Measurements from ENCODE around the gene CHERP.
"Not testable (repeated sequence)": the region's sequence is repeated elsewhere in the genome, so short reads cannot be mapped to it uniquely, and the experiment has no call there.

CHERP gene

DNA sequence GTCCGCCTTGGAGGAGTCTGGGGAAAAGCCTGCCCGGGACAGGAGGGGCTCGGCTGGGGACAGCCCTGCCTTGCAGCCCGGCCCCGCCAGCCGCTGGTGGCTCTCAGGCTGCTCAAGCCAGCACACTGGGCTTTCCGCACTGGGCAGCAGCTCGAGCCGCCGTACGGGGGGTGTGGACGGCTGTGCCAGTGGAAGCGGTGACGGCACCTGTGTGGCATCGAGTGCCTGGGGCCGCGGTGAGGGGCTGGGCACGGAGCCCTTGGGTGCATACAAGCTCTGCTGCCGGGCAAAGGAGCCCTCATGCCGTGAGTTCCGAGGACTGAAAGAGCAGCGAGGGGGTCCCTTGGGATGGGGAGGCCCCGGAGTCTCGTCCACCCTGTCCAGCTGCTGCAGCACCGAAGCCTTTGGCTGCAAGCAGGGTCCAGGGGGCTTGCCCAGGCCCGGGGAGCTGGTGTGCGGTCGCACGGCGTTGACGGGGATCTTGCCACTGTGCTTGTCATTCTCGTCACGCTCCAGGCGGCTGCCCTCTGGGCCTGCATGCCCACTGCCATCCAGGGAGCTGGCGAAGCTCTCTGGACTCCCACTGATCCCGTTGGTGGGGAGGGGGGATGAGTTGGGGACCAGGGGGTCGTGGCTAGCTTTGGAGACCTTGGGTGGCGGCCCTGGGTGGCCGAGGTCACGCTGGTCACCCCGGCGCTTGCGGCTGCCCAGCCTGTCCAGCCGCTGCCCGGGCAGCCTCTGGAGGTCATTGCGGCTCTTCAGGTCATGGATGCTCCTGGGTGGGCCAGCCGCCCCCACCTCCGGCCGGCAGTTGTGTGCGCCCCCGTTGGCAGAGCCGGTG, 34.7 kb upstream of the CHERP start:
- no peak for DNase-seq (ENCODE audit: low read depth in 2 of 2)

DNA sequence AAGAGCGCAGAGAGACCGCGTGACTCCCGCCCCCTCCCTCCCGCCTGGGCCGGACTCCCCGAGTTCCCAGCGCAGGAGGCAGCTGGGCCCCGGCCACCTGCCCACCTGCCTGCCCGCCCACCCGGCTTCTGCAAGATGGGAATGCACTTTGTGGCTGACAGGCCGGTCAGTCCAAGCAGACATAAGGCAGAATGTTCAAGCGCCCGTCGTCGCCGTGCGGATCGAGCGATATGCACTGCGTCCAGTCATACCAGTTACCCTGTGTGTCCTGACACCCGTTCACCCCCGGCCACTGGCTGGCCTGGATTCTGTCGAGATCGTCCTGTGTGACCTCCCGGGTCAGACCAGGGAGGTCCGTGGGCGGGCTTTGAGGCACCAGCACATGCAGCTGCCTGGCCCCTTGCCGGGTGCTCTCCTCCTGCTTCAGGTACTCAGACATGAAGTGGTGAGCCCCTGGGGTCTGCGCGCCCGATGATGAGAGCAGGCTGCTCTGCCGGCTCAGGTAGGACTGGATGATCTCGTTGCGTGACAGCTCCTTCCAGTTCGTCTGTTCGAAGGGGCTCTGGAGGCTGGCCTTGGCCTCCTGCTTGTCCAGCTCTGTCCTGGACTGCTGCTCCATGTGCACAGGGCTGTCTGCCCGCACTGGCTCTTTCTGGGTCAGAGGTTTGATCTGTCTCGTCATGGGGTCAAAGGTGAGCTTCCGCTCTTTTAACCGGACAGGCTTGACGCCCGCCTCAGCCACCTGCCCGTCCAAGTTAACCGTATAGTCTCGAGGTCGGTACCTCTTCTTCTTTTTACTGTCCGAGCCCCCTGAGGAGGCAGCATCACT, 33.8 kb upstream of the CHERP start:
- no peak for DNase-seq (ENCODE audit: low read depth in 2 of 2)

DNA sequence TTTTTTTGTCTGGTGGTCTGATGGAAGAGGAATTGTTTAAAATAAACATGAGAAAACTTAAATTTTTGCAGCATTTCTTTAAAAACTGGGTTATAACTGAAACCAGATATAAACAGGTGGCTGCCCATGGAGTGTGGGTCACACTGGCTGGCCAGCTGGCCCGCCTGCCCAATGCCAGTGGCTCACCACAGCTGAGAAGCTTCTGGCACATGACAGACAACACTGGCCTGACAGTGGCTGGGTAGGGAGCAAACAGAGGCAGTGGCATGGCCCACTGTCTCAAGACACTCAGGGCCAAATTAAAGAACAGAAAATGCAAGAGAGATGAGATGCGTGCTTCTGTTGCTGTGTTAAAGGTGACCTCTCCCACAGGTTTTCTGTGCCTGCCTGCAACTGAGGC, 33.0 kb upstream of the CHERP start:
- no peak for DNase-seq (ENCODE audit: low read depth in 2 of 2)

DNA sequence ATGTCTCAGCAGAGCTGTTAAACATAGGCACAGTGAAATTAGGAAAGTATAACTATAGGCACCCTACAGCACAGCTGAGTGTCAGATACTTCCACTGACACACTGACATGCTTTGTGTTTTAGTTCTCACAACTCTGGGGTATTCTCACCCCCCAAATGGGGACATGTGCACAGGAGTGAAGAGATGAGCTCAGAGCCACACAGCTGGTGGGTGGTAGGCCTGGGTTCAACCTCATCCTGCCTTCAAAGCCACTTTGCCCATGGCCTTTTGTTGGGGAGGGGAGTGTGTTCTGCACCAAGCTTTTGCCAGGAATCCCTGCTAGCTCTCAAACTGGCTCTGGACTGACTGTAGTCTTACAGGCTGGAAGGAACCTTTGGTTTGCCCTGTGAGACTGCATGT, 31.7 kb upstream of the CHERP start:
- DNase-seq (ENCODE audit: low read depth in 2 of 2), result no peak

DNA sequence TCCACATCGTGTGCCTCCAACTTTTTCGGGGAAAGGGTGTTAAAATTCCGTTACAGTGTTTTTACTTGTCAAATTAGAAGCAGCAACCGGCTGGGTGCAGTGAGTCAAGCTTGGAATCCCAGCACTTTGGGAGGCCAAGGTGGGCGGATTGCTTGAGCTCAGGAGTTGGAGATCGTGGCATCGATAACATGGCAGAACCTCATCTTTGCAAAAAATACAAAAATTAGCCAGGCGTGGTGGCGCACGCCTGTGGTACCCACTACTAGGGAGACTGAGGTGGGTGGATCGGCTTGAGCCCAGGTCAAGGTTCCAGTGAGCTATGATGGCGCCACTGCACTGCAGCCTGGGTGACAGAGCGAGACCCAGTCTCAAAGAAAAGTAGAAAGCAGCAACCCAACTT, 31.1 kb upstream of the CHERP start:
- no peak for DNase-seq (ENCODE audit: low read depth in 2 of 2)

DNA sequence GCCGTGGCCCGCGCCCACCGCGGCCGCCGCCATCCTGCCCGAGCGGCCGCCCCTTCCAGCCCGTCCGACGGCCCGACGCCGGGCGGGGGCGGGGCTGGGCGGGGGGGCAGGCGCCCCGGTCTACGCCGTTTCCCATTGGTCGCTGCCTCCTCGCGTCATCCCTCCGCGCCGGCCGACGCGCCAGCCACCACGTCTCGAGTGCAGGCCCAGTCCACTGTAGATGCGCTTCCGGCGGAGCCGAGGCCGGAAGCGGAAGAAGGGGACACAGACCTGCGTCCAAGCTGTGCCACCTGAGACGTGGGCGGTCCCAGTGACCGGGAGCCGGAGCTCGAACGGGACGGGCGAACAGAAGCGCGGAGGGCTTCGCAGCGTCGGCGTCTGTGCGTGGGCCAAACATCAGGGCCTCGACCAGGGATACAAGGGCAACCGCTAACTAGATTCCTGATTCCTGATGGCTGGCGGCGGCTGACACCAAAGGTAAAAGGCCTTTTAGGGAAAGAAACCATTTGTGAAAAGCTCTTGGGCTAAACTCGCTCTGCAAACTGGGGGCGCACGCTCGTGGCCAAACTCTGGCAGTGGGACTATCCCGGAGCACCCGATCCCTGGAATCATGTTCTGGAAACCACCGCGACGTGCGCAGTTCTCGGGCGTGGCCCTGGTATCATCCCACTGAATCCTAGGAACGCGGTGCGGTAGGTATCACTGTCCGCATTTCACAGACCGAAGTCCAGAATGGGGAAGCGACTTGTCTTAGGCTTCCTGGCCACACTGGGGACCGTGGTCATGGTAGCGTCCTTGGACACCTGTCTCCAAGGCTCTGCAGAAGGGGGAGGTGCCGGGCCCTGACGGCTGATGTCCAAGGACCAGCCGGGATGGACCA, 30.3 kb upstream of the CHERP start, which contains the start of gene SLC35E1:
TSS of gene SLC35E1 (minus strand) at position 84 of the 880 bp plus-strand sequence. CDS start at position 33, 51 bp downstream.
- DNase-seq (ENCODE audit: low read depth in 2 of 2), result peak; percentile 81 to 90

DNA sequence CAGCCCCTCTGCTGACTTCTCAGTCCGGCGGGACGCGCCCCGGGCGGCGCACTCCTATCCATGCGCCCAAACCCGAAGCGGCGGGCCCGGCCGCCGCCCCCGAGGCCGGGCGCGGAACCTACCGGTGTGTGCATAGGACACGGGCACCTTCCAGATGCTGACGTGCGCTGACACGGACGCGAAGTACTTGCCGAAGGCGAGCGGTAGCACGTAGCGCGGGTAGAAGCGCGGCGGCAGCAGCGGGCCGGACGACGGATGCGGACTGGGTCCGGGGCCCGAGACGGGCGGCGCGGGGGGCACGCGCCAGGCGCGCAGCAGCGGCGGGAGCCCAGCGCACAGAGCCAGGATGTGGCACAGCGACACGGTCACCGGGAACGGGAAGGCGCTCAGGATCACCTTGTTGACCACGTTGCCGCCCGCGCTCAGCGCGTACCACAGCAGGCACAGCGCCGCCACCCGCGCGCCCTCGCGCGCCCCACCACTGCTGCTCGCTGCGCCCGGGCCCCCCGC, 29.6 kb upstream of the CHERP start:
- DNase-seq (ENCODE audit: low read depth in 2 of 2), result no peak

DNA sequence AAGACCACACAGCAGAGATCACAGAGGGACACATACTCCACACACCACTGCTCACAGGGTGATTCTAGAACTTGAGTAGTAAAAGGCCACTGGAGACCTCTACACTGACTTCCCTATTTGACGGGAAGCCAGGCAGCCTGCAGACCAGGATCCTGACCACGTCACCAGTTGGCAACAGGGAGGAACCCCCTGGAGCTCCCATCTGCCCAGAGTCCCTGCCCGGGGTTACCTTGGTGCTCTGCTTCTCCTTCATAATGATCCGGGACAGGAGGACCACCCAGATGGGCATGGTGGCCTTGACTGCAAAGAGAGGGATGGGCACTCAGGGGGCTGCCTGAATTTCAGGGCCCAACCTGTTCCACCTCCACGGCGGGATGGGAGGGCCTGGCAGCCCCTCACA, 29.0 kb upstream of the CHERP start:
- DNase-seq (ENCODE audit: low read depth in 2 of 2), result no peak

DNA sequence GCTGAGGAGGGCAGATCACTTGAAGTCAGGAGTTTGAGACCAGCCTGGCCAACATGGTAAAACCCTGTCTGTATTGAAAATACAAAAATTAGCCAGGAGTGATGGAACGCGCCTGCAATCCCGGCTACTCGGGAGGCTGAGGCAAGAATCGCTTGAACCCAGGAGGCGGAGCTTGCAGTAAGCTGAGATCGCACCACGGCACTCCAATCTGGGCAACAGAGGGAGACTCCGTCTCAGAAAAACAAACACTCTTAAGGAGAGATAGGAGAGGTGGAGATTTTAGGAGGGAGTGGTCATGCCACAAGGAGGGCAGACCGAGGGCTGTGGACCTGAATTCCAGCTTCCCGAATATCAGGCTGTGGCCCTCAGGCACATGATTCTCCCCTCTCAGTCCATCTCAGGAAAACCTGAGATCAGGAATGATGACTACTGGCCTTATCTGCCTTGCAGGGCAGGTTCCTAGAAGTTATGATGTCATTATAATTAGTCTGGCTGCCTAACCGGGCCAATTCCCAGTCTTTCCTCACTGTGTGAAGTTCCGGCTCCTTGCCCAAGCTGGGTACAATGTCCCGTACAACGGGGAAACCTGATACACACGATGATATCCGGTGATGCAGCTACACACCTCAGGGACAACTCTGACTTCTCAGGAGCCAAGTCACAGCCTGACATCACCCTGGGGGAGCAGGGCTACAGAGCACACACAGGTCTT, 27.5 kb upstream of the CHERP start:
- DNase-seq (ENCODE audit: low read depth in 2 of 2), result no peak

DNA sequence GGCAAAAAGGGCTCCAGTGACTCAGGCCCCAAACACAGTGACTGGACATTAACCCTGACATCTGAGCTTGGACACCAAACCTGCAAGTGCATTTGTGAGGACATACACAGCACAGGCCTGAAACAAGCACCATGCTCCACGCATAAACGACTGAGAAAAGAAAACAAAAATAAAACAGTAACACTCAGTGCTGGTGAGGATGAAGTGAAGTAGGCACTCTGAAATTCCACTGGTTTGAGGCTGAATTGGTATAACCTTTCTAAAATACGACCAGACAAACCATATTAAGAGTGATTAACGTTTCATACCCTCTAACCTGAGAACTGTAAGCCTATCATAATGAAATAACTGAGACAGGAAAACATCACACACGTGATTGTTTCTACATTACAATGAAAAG, 24.5 kb upstream of the CHERP start:
- no peak for DNase-seq (ENCODE audit: low read depth in 2 of 2)

DNA sequence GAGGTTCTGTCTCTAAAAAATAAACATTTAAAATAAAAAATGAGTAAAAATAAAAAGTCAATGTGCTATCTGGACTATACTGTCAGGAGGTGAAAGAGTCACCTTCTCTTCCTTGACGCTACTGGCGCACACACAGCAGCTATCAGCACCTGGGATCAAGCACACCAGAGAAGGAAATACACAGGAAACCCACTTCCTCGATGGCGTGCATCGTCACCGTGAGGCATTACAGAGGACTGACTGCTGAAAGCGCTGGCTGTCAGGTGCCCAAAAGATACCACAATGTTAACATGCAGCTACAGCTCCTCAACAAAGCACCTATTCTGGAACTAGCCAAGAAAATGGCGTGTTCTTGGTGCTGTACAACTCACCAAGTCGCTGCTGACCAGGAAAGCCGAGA, 23.9 kb upstream of the CHERP start:
- peak; percentile 61 to 66 for DNase-seq (ENCODE audit: low read depth in 2 of 2)

DNA sequence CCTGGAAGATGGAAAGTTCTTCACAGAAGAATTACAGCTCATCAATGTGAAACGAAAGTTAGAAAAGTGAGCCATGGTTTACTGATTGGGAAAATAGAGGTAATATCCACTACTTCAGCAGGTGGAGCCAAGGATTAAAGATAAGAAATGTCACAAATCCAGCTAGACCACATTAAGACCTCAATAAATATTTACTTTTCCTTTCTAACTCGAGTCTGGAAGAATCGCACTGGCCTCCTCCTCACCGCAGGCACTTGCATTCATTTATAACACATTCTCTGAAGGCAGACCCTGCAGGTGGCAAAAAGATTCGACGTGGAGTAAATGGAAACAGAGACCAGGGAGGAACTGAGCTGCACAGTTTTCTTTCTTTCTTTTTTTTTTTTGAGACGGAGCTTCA, 22.6 kb upstream of the CHERP start:
- no peak for DNase-seq (ENCODE audit: low read depth in 2 of 2)

DNA sequence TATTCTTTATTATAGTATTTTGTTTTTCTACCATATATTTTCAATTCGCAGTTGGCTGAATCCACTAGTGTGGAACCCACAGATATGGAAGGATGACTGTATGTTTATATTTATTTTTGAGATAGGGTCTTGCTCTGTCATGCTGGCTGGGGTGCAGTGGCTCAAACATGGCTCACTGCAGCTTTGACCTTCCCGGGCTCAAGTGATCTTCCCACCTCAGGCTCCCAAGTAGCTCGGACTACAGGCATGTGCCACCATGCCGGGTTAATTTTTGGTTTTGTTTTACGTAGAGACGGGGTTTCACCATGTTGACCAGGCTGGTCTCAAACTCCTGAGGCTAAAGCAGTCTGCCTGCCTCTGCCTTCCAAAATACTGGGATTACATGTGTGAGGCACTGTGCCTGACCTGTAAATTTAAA, 20.4 kb upstream of the CHERP start:
- DNase-seq (ENCODE audit: low read depth in 2 of 2), result no peak

DNA sequence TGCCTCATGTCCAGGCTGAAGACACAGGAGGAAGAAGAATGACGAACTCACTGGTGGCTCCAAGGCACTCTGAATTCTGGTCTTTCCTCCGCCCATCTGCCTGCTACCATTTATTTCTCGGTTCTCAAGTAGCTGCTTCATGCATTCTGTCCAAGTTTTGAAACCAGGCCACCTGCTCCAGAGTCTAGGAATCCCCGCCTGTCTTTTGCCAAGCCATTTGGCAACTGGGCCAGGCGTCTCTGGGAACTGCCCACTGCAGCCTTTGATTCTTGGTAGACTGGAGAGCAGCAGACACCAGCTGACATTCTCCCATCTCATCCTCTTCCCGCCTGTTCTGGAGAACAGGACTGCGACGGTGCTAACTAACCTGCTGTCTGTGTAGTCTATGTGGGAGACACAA, 19.1 kb upstream of the CHERP start:
- no peak for DNase-seq (ENCODE audit: low read depth in 2 of 2)

DNA sequence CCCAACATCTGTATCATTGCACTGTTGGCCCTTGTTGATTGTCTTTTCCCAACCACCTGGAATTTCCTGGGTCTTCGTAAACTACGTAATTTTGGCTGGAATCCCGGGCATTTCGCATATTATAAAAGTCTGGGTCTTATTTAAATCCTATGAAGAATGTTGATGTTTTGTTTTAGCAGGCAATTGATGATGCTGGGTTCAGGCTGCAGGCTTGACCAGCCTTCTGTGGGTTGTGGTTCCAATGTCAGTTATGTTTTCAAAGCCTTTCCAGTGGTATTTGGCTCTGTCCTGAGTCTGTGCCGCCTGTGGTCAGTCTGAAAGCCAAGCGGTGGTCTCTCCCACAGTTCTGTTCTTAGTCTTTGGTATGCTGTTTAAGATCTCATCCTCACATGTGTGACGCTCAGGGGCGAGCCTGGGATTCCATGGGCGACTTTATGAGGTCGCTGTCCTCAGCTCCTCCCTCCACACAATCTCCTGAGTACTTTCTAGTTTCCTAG, 17.6 kb upstream of the CHERP start:
- no peak for DNase-seq (ENCODE audit: low read depth in 2 of 2)

DNA sequence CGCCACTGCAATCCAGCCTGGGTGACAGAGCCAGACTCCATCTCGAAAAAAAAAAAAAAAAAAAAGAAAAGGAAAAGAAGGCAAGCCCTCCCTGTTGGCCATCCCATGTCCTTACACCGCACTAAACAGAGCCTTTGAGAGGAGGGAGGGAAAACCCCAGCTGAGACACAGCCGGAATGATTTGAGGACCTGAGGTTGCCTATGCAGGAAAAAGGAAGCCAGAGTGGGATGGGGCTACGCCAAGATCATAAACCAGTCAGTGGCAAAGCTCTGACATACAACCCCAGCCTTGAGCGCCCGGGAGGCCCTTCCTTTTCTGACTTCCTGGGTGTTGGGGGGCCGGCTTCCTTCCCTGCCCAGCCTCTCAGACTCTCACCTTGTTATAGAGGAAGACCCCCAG, 12.5 kb upstream of the CHERP start:
- DNase-seq (ENCODE audit: low read depth in 2 of 2), result no peak

DNA sequence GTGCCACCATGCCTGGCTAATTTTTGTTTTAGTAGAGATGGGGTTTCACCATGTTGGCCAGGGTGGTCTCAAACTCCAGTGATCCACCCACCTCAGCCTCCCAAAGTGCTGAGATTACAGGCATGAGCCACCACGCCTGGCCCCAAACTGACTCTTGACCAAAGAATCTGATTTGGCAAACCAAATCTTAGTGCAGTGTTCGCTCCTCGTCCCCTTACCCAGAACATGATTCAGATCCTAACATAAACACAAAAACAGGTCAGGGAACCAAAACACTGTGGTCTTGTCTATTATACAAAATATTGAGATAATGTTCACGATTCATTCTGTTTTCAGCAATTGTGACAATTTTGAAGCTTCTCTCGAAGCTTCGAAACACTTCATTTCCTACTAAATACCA, 9.7 kb upstream of the CHERP start:
- not testable (repeated sequence) for DNase-seq (ENCODE audit: low read depth in 2 of 2)

DNA sequence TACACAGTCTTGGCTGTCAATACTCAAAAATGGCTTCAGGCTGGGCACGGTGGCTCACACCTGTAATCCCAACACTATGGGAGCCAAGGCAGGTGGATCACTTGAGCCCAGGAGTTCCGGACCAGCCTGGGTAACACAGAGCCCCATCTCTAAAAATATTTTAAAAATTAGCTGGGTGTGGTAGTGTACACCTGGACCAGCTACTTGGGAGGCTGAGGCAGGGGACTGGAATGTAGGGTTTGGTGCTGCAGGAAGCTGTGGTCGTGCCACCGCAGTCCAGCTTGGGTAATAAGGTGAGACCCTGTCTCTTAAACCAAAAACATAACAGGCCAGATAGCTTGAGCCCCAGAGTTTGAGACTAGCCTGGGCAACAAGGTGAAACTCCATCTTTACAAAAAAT, 6.7 kb upstream of the CHERP start:
- DNase-seq (ENCODE audit: low read depth in 2 of 2), result no peak

DNA sequence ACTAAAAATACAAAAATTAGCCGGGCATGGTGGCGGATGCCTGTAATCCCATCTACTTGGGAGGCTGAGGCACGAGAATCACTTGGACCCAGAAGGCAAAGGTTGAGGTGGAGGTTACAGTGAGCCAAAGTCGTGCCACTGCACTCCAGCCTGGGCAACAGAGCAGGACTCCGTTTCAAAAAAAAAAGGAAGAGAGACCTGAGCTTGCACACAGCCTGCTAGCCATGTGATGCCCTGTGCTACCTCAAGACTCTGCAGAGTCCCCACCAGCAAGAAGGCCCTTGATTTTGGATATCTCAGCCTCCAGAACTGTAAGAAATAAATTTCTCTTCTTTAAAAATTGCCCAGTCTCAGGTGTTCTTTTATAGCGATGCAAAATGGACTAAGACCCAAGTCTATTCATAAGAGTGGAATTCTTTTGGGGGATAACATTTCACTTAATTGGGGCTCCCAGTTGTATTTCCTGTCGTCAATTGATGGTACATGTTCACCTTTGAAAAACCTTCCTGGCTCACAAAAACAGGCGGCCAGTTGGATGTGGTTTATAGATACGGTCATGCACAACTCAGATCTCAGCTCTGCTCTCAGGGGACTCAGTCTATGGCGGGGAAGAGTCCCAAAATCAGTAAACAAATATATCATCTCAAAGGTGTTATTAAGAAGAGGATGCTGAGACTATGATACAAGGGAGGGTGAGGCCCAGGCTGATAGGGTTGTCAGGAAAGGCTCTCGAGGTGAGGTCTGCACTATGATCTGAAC, 2.4 kb upstream of the CHERP start:
- no peak for DNase-seq (ENCODE audit: low read depth in 2 of 2)

DNA sequence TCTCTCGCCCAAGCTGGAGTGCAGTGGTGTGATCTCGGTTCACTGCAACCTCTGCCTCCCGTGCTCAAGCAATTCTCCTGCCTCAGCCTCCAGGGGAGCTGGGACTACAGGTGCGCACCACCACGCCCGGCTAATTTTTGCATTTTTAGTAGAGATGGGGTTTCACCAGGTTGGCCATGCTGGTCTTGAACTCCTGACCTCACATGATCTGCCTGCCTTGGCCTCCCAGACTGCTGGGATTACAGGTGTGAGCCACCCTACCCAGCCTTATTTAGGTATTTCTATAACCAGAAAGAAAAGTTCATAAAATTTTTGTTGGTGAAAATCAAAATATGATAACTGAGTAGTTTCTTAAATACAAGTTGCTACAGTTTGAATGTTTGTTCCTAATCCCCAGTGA, 1.5 kb upstream of the CHERP start:
- not testable (repeated sequence) for DNase-seq (ENCODE audit: low read depth in 2 of 2)

Data from stimulated activated CD8-positive, alpha-beta memory T cell treated with anti-CD3 and anti-CD28 coated beads, Interleukin-7, amount 100 ng/mL, for 4 hours (primary cell).